Stimulated activated naive CD4-positive, alpha-beta T cell treated with Interleukin-2 at 50 U/mL for 16 hours (primary cell): ENCODE measurements around the gene ROR1.

Experiments
- DNase-seq: peaks from one replicate; lab custom pipeline; 2025; lab: John Stamatoyannopoulos, UW

Gene ROR1

GRCh38 chr1:63859480-63860275, 85.9 kb downstream of the ROR1 start:
- no peak for DNase-seq

- no peak for DNase-seq
Measured at GRCh38 chr1:63861052-63861691, 87.4 kb downstream of the ROR1 start.

DNA sequence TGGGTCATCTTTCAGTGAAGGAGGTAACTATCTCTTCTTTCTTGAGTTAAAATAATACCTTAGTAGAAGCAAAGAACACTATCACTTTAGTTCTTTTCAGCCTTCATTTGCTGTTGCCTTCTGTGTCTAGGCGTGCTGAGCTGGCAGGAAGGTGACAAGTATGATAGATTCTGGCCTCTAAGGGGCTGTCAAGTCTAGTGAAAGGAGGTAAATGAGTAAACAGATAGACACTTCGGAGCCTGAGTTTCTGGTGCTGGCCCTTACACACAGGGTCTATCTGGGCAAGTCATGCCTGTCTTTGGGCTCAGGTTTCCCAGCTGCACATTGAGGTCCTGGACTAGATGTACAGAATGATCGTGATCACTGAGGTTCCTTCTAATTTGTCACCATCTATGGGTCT, 89.3 kb downstream of the ROR1 start:
- DNase-seq = no peak

DNA sequence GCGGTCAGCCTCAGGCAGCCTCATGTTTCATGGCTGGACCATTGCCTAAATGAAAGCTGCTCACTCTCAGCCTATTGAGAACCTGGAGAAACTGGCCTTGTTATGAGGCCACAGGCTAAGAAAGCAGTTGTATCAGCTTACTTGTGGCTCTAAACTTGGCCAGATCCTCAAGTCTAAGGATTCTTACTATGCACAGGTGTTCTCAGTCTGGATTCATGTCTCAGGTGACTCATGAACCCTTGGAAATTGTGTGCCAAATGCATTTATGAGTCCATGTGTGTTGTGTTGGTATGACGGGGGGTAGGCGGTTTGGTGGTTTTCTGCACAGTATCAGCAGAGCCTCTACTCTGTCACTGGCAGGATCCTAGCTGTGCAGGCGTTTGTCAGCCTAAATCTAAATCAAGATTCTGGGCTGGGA, 90.4 kb downstream of the ROR1 start:
- DNase-seq = no peak

DNA sequence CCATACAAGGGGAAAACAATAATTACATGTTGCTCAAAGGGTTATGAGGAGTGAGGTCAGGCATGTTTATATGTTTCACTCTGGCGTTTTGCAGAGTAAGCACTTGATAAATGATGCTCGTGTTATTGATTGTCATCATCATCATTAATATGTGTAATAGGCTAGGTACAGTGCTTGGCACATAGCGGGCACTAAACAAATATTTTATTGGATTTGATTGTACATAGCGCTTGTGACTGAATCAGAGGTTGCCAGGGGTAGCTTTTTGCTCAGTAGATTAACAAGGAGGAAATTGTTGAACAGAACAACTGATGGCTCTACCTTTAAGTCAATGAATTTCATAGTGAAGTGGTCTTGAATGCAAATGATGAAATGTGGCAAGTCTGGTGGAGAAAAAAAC, 91.7 kb downstream of the ROR1 start:
- no peak for DNase-seq

DNA sequence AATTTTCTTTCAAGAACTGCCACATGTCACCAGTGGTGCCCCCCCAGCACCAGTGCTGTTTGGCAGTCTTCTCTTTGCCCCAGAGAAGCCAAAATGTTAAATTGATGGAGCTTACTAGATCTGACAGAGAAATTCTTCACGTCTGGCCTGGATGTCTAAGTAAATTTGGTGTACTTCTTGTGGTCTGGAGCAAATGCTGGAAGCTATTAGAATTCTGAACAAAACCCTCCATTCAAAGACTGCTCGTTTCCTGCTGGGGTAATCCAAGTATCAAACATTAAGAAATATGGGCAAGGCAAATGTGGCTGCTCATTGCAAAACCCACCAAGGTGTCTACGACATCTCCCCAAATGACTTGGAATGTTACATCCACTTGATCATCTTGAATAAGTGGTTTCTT, 92.3 kb downstream of the ROR1 start:
- DNase-seq = no peak

GRCh38 chr1:63867429-63868176, 93.8 kb downstream of the ROR1 start:
- DNase-seq = no peak

GRCh38 chr1:63868268-63868781, 94.5 kb downstream of the ROR1 start:
- no peak for DNase-seq

DNA sequence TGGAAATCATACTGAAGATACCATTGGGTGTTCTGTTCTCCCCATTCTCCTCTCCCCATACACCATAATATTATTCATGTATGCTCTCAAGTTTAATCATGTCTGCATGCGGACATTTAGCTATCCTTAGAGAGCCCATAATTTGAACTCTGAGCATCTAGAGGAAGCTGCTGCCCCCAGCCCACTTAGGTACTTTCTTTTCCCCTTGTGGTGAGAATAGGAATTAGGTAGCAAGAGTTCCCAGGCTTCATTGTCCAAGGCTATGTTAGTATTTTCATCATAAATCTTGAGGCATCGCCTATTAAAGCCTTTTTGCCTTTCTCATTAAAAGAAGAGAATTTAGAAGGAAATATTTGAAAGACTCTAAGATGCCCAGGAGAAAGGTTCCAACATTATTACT, 96.3 kb downstream of the ROR1 start:
- DNase-seq = no peak

GRCh38 chr1:63871463-63871862, 97.6 kb downstream of the ROR1 start:
- DNase-seq = no peak

DNA sequence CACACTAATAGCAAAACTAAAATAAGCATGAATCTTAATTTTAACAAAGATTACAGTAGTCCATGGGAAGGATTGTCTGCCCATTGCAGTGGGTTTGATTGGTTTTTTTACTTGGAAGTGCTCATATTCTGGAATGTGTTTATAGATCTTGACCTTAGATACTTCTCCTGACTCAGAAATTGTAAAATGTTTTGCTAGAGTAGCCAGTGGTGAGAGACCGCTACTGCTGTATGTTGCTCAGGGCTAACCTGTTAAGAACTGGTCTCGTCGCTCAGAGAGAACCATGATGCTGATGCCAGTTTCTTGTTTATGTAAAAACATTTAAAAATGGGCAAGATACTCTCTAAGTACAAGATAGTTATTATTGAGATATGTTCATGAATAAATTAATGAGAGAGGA, 99.9 kb downstream of the ROR1 start:
- no peak for DNase-seq

- DNase-seq = no peak
Measured at GRCh38 chr1:63874278-63874880, 100.6 kb downstream of the ROR1 start.

- DNase-seq = no peak
Measured at GRCh38 chr1:63875636-63876035, 101.8 kb downstream of the ROR1 start.

GRCh38 chr1:63877021-63877767, 103.4 kb downstream of the ROR1 start:
- DNase-seq = no peak

DNA sequence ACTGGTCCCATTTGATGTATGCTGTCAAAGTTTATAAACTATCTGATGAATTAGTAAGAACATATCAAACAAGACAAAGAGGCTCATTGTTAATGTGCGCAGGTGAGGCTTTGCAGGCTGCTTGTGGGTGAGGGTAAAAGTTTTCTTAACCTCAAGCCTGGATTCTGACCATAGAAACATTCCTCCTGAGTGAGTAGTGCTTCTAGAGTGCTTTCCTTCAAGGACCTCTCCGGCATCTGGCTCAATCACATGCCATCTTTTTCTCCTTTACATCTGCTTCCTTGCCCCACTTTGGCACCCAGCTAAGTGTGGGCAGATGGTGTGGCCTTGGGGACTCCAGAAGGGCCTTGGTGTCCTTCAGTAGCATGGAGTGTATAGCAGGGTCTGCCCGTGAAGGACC, 104.0 kb downstream of the ROR1 start:
- no peak for DNase-seq

DNA sequence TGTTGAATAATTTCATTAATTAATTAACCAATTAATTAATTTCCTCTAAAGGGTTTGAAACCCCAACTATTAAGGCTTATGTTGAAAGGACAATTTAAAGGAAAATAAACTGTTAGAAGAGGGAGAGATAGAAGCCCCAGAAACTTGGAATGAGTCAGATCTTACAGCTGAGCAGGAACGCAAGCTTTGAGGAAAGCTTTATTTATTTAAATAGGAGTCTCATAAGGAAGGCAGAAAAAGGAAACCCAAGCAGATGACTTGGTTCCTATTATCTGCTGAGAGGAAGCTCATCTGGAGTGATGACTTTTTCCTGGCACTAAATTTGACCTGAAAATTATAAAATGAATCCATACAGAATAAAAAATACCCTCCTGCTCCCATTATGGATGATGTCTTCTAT, 105.1 kb downstream of the ROR1 start:
- DNase-seq = no peak

- no peak for DNase-seq
Measured at GRCh38 chr1:63880958-63881576, 107.2 kb downstream of the ROR1 start.

DNA sequence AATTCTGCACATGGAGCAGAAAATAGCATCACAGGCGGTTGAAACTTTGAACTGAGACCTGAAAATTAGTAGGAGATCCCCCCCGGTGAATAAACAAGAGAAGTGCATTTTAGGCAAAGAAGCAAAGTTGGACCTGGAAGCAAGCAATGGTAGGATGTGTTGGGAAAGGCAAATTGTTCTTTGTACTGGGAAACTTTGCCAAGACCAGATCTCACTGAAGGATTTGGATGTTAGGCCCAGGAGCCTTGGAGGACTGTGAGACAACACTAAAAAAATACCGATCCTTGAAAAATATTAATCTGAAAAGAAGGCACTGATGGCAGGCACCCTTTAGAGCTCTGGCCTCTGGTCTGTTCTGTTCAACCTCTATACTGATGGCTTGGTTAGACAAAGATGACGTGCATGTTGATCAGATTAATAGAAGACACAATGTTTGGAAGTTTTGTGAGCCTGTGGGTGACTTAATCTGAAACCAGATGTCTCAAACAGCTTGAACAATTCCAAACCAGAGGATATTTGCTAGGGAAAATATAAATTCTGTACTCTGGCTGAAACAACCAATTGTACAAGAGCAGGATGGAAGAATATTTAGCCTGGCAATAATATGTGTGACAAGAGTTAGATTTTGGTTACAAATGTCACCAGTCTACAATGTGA, 108.4 kb downstream of the ROR1 start:
- DNase-seq = no peak

- DNase-seq = no peak
Measured at GRCh38 chr1:63883494-63884235, 109.8 kb downstream of the ROR1 start.

DNA sequence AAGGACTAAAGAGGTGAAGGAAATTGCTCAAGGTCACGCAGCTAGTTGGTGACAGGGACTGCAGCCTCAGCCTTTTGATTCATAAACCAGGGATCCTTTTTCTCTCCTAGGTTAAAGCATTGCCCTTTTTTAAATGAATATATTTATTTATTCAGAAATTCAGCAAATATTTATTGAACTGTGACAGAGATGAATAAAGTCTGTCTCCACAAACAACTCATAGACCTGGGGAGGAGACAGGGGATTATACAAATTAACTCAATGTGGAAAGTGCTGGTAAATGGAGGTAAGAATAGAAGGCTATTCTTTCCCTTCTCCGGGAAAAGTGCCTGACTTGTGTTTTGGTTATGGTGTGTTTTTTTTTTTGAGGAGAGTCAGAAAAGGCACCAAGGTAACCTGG, 110.7 kb downstream of the ROR1 start:
- DNase-seq = no peak
